HG03025 (cell line): ENCODE results near the gene EFNA4.

ENCODE experiments used
- ATAC-seq: cut with Tn5 transposase; IDR thresholded peaks from one replicate; pipeline ENCODE4 v1.9.1; 2021; ENCODE audit warnings: mild to moderate bottlenecking, moderate library complexity; ENCODE audit not compliant: unreplicated experiment, low FRiP score

Gene EFNA4

GRCh38 chr1:155063550-155064110 lies at the start of gene EFNA4:
EFNA4 (plus strand) TSS chr1:155063740; CDS start chr1:155063824, 84 bp downstream.
- peak; percentile 71 for ATAC-seq

GRCh38 chr1:155014709-155015508 lies 48.6 kb upstream of the EFNA4 start:
- ATAC-seq, result no peak

- ATAC-seq, result no peak
Measured at GRCh38 chr1:155015527-155016230, 47.9 kb upstream of the EFNA4 start.

- ATAC-seq, result no peak
Measured at GRCh38 chr1:155016231-155016831, 47.2 kb upstream of the EFNA4 start.

- ATAC-seq, result peak; percentile 55
Measured at GRCh38 chr1:155017041-155017945, 46.2 kb upstream of the EFNA4 start.

GRCh38 chr1:155017946-155018316 lies 45.6 kb upstream of the EFNA4 start:
- no peak for ATAC-seq

GRCh38 chr1:155018617-155019348 lies 44.8 kb upstream of the EFNA4 start:
- no peak for ATAC-seq

GRCh38 chr1:155019377-155020245 lies 43.9 kb upstream of the EFNA4 start:
- no peak for ATAC-seq

GRCh38 chr1:155022136-155022926 lies 41.2 kb upstream of the EFNA4 start:
- no peak for ATAC-seq

GRCh38 chr1:155022927-155023236 lies 40.7 kb upstream of the EFNA4 start:
- no peak for ATAC-seq

GRCh38 chr1:155023627-155024026 lies 39.9 kb upstream of the EFNA4 start:
- no peak for ATAC-seq

GRCh38 chr1:155024315-155024714 lies 39.2 kb upstream of the EFNA4 start:
- ATAC-seq, result no peak

GRCh38 chr1:155026154-155026553 lies 37.4 kb upstream of the EFNA4 start:
- no peak for ATAC-seq

GRCh38 chr1:155026588-155026987 lies 37.0 kb upstream of the EFNA4 start:
- ATAC-seq, result no peak

- no peak for ATAC-seq
Measured at GRCh38 chr1:155029513-155030242, 33.9 kb upstream of the EFNA4 start.

GRCh38 chr1:155030243-155030795 lies 33.2 kb upstream of the EFNA4 start:
- ATAC-seq, result no peak

- ATAC-seq, result no peak
Measured at GRCh38 chr1:155030899-155031298, 32.6 kb upstream of the EFNA4 start.
